ENCODE results near the gene SIGLEC6. TPM values are rescaled to one million over a fixed set of nuclear protein-coding genes. Genes with fewer than 3 reads are reported as not detected.

SIGLEC6 gene
- polyA plus RNA-seq, 2 of the 4 experiments (the other 2 are of a cell fraction) = not detected

- H3K4me1 ChIP-seq = no peaks in the 10 kb centered on the region
- TF ChIP-seq HOXB13 (CRISPR knock-in tag; IDR thresholded peaks at IDR 0.05; ENCODE audit: low read depth) = no peak
- TF ChIP-seq CBX2 (IDR thresholded peaks at IDR 0.05; ENCODE audit: borderline replicate concordance, low read depth) = no peak
- TF ChIP-seq RCOR1 (IDR thresholded peaks at IDR 0.05; ENCODE audit: low read depth, low read length) = no peak
- no peak for TF ChIP-seq FOXS1 (CRISPR knock-in tag; IDR thresholded peaks at IDR 0.05)
- no peak for TF ChIP-seq EHF (CRISPR knock-in tag; IDR thresholded peaks at IDR 0.05)
- TF ChIP-seq HEYL (CRISPR knock-in tag; IDR thresholded peaks at IDR 0.05) = no peak
- no peak for TF ChIP-seq POLR2A (IDR thresholded peaks at IDR 0.05; ENCODE audit: low read length)
- no peak for TF ChIP-seq FOSB (CRISPR knock-in tag; IDR thresholded peaks at IDR 0.05)
- no peak for TF ChIP-seq ESRRA (IDR thresholded peaks at IDR 0.05; ENCODE audit: borderline replicate concordance, low read length)
- TF ChIP-seq MAZ (IDR thresholded peaks at IDR 0.05; ENCODE audit: borderline replicate concordance, low read depth, low read length) = no peak
- no peak for TF ChIP-seq ZNF302 (CRISPR knock-in tag; IDR thresholded peaks at IDR 0.05)
- TF ChIP-seq NR3C1 (IDR thresholded peaks at IDR 0.05) = no peak
- H3K4me2 ChIP-seq = no peak overlapping the region
- 29% methylated on average over 6 of the region's 6 CpGs for WGBS (ENCODE audit: missing lambda C conversion rate)
- no peak for FAIRE-seq
- CTCF ChIA-PET = no interaction called here
- POLR2A ChIA-PET = no interaction called here
- H3K4me3 ChIP-seq = no peak overlapping the region
- no peak overlapping the region for H3K27ac ChIP-seq
- DNase-seq (ENCODE audit: low read depth in 1 of 2, low spot score in 1 of 2) = no peak
- ATAC-seq = no peak
- H3K9me3 ChIP-seq = peaks cover 3% of the 10 kb centered on the region; the same call in 1 of the 3 replicates
Measured at GRCh38 chr19:51544038-51544437, 12.6 kb upstream of the SIGLEC6 start.

- Histone ChIP-seq H3K4me2 (no peak overlapping the region), H3K4me1 (no peaks in the 10 kb centered on the region), H3K9me3 (peaks cover 3% of the 10 kb centered on the region; the same call in 1 of the 3 replicates), H3K4me3 (no peak overlapping the region), H3K27ac (no peak overlapping the region)
- ChIA-PET CTCF (no interaction called here), POLR2A (no interaction called here)
- 14% methylated on average over 5 of the region's 5 CpGs for WGBS (ENCODE audit: missing lambda C conversion rate)
- ATAC-seq = no peak
- FAIRE-seq = no peak
- TF ChIP-seq ZC3H11A (IDR thresholded peaks at IDR 0.05) (no peak), ZFP36 (IDR thresholded peaks at IDR 0.05; ENCODE audit: borderline replicate concordance, partially characterized antibody) (no peak), TFCP2L1 (CRISPR knock-in tag; IDR thresholded peaks at IDR 0.05) (no peak), NPAS2 (CRISPR knock-in tag; IDR thresholded peaks at IDR 0.05; ENCODE audit: borderline replicate concordance) (no peak), MAX (IDR thresholded peaks at IDR 0.05) (no peak), KDM5A (IDR thresholded peaks at IDR 0.05) (no peak), MAZ (IDR thresholded peaks at IDR 0.05; ENCODE audit: borderline replicate concordance, low read depth, low read length) (no peak), SMC3 (IDR thresholded peaks at IDR 0.05) (no peak), HOXA7 (CRISPR knock-in tag; IDR thresholded peaks at IDR 0.05) (no peak), CBX8 (IDR thresholded peaks at IDR 0.05) (no peak), JUN (IDR thresholded peaks at IDR 0.05) (no peak), FOSB (CRISPR knock-in tag; IDR thresholded peaks at IDR 0.05) (no peak), PHF8 (IDR thresholded peaks at IDR 0.05; ENCODE audit: borderline replicate concordance, low read depth) (no peak), NFE2L2 (conservative IDR thresholded peaks at IDR 0.05; ENCODE audit: low read length) (no peak), BHLHE40 (IDR thresholded peaks at IDR 0.05; ENCODE audit: low read depth, low read length) (no peak), POLR2A (IDR thresholded peaks at IDR 0.05; ENCODE audit: low read length) (no peak), USF2 (IDR thresholded peaks at IDR 0.05) (no peak), RFX5 (IDR thresholded peaks at IDR 0.05) (no peak), E2F6 (IDR thresholded peaks at IDR 0.05; ENCODE audit: borderline replicate concordance, low read depth) (no peak)
- DNase-seq (ENCODE audit: low read depth in 1 of 2, low spot score in 1 of 2) = no peak
Measured at GRCh38 chr19:51542699-51543098, 11.2 kb upstream of the SIGLEC6 start.

All from A549 (cell line).